GM21381 (cell line): Measurements from ENCODE around the gene MFAP3L.

ENCODE experiments used
- ATAC-seq: cut with Tn5 transposase; IDR thresholded peaks from one replicate; pipeline ENCODE4 v1.9.1; 2021; ENCODE audit warnings: mild to moderate bottlenecking, moderate library complexity; ENCODE audit not compliant: unreplicated experiment

MFAP3L gene

GRCh38 chr4:169993531-169993930 lies 32.7 kb downstream of the MFAP3L start:
- no peak for ATAC-seq

GRCh38 chr4:169988252-169988651 lies 37.9 kb downstream of the MFAP3L start:
- ATAC-seq, result no peak

DNA sequence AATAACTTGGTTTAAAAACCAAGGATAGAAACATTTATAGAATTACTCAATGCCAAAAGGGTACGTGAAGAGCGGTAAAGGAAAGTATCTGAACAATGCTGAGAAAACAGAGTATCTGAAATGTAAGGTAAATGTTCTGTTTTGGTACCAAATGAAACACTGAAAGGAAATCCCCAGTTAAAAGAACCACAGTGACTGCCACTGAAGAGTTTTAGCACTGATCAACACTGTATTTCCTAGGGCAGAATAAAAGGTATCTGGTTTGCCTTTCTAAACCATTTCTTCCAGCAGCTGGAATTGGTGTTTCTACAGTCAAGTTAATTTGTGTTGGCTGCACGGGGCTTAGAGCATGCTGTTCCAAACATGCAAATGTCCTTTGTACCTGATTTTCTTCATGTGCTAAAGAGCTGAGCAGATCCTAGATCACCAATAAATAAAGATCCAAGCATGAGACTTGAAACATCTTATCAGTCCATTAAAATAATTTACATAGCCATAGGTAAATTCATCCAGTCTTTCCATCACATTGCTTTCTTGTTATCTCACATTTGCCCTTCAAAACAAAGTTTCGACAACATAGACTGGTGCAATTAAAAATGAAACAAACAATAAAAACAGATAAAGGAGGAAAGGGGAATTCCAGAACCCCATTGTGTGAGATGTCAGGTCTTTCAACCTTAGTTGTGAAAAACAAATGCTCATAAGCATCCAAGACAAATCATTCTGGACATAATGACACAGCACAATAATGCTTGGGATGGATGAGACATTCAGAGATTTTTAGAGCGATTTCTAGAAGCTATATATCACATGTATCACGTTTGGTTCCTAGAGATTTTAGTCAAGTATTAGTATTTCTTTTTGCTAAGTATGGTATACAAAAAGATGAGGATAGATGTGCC lies 38.6 kb downstream of the MFAP3L start:
- no peak for ATAC-seq

DNA sequence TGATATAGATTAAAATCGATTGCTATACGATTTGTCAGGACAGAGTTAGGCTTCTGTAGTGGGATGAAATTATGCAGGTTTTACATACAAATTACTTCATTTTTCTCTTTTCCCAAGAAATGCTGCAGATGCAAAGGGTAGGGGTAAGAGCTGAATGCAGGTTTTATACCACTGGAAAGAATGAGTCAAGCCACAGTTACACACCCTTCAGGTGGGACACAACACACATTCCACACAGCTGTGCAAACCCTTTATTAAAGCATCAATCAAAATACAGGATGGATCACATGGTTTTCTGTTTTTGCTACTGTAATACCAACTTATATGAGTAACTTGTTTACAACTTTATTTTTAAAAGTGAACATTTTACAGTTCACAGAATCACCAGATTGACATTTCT lies 39.8 kb downstream of the MFAP3L start:
- ATAC-seq, result no peak

- ATAC-seq, result no peak
Measured at GRCh38 chr4:169985881-169986280, 40.3 kb downstream of the MFAP3L start.

GRCh38 chr4:169984745-169985144 lies 41.5 kb downstream of the MFAP3L start:
- no peak for ATAC-seq

- ATAC-seq, result no peak
Measured at GRCh38 chr4:169984173-169984572, 42.0 kb downstream of the MFAP3L start.

GRCh38 chr4:169976951-169977350 lies 49.2 kb downstream of the MFAP3L start:
- no peak for ATAC-seq

GRCh38 chr4:169975838-169976796 lies 50.1 kb downstream of the MFAP3L start:
- no peak for ATAC-seq

DNA sequence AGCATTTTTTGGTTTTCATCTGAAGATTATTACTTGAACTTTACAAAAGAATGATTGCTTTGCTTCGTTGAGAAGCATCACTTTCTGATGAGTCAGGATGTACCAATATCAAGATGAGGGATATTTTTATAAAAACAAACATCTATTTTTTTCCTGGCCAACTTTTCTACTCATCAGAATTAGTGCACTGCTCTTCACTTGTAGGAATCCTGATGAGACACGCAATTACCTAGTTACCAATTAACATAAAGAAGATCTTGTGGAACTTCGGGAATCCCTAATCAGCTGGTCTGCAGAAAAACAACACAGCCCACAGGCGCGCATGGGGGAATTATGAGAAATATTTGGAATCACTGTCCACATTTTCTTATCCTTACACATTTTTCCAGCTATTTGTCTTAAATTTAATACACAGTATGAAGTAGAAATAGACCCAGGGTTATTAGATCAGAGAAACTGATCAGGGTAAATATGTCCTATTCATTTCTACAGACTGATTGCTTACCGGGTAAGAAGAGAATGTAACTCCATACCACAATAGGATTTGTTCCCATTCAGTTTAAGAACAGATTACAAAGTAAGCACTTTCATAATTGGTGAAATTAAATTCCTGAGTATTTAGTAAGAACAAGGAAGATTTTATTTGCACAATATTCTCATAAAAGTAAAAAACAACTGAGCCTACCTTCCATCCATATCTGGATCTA lies 50.9 kb downstream of the MFAP3L start:
- no peak for ATAC-seq

- no peak for ATAC-seq
Measured at GRCh38 chr4:169971456-169972015, 54.7 kb downstream of the MFAP3L start.

GRCh38 chr4:169968999-169969398 lies 57.2 kb downstream of the MFAP3L start:
- no peak for ATAC-seq

DNA sequence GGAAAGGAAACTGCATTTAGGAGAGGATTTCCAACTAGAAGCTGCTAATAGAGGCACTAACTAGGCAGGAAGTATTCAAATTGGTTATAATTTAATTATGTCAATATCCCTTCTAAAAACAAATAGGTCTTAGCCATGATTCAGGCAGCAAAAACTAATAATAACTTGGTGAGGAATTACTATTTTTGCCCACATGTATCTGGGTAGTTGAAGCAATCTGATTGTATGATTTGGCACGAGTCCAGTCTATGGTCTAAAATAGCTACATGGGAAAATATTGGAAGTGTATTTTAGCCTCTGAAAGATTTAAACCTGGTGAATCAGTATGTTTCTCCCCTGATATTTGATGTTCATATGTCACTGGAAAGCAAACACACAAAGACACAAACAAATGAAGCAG lies 62.2 kb downstream of the MFAP3L start:
- no peak for ATAC-seq

DNA sequence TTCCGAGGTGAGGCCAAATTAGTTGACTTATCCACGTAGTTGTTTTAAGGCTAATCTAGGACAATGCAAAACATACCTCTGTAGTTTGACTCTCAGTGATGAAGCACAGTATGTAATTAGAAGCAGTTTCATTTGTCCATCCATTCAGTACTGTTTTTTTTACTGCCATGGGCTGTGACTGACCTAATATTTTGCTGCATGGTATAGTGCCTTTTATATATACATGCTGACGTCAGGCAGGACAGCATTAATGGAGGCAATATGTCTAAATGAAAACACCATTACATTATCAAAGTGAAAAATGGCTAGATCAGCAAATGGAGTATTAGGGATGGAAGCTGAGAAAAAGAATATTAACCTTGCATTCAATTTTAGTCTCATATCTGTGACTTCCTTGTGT lies 66.9 kb downstream of the MFAP3L start:
- no peak for ATAC-seq

GRCh38 chr4:169958629-169959028 lies 67.6 kb downstream of the MFAP3L start:
- no peak for ATAC-seq

DNA sequence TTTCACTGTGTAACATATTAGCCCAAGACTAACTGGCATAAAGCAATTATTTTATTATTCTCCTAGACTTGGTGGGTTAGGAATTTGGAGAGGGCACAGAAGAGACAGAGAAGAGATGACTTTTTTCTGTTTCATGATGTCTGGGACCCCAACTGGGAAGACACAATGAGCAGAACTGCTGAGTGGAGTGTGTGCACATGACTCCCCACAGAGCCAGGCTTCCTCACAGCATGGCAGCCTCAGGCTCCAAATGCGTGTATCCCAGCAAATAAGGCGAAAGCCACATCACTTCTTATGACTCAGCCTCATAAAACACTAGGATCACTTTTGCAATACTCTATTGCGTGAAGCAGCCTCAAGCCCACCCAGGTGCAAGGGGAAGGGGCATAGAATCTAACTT lies 68.4 kb downstream of the MFAP3L start:
- no peak for ATAC-seq

DNA sequence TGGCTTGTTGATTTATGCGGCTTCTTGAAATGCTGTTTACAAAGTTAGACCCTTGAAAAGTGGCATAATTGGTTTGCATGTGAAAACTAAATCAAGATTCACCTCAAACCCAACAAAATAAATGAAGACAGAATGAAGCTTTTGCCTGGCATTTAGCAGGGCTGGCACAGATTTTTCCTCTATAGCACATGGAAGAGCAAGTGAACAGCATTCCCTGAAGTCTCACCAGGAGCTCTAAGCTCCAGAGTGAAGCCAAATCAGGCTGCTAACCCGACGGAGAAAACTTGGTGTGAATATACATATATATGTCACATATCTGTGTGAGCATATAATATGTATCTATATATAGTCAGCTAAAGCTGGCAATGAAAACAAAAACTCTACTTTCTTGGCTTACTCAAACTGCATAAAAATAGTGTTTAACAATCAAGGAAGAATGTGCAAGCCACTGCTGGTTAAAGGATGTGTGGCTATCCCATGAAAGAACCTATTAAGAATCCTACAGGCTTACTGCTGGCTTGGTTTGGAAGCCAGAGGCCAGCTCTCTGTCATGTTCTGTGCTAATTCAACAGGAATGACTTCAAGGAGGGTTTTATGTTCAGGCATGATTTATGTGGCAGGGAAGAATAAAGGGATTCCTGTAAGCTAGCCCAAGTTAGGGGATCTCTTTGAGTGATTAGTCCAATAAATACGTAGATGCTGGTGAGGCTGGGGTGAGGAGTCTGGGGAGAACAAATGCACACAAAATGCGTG lies 69.9 kb downstream of the MFAP3L start:
- no peak for ATAC-seq

DNA sequence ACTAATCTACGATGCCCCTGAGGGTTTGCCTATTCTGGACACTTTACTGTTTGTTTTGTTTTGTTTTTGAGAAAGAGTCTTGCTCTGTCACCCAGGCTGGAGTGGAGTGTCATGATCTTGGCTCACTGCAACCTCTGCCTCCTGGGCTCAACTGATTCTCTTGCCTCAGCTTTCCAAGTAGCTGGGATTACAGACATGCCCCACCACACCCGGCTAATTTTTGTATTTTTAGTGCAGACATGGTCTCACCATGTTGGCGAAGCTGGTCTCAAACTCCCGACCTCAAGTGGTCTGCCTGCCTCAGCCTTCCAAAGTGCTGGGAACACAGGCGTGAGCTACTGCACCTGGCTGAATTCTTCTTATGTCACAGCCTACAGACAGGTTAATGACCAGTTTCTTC lies 70.7 kb downstream of the MFAP3L start:
- no peak for ATAC-seq

DNA sequence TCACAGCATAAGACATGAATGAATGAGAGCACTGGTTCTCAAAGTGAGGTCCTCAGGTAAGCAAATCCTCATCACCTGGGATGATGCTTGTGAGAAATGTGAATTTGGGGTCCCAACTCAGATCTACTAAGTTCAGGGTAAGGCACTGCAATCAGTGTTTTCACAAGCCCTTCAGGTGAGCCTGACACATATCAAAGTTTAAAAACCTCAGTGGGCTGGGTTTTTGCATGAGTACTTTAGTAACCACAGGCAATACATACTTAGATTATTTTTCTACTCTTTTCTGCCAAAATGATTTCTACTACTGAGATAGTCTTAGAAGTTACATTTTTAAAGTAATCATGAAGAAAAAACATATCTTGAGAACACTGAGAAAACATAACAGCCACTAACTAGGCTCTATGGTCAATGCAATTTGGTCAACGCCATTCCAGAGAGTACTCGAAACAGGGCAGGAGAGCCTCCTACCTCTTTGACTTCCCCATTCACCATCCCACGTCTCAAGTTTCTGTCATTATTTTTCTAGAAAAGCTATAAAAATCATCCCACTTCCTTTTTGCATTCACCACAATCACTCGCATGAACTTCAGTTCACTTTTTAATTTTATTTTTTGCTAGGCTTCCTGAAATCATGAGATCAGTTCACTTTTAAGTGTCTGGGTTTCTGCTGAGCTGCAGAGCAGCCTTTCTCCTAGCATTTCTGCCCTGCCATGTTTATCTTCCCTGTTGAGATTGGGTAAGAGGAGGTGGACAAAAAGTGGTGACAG lies 73.8 kb downstream of the MFAP3L start:
- no peak for ATAC-seq
